ENCODE measurements around the gene EEPD1.
"Not testable (repeated sequence)": the region's sequence is repeated elsewhere in the genome, so short reads cannot be mapped to it uniquely, and the experiment has no call there.

DNA sequence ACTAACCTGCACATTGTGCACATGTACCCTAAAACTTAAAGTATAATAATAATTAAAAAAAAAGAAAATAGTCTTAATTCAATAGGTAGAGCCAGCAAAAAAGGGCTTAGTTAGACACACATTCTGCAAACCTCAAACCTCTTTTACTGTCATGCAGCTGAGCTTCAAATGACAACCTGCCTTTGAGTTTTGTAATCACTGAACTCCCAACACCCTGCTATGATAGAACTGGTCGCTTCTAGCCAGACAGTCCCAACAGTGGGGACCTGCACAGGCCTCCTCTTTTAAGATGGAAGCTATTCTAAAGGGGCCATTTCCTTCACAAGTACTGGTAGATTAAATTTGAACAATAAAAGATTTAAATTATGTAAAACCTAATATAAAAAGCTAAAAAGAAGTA is 90.9 kb downstream of the EEPD1 start:
- TF ChIP-seq, protein P1, sequence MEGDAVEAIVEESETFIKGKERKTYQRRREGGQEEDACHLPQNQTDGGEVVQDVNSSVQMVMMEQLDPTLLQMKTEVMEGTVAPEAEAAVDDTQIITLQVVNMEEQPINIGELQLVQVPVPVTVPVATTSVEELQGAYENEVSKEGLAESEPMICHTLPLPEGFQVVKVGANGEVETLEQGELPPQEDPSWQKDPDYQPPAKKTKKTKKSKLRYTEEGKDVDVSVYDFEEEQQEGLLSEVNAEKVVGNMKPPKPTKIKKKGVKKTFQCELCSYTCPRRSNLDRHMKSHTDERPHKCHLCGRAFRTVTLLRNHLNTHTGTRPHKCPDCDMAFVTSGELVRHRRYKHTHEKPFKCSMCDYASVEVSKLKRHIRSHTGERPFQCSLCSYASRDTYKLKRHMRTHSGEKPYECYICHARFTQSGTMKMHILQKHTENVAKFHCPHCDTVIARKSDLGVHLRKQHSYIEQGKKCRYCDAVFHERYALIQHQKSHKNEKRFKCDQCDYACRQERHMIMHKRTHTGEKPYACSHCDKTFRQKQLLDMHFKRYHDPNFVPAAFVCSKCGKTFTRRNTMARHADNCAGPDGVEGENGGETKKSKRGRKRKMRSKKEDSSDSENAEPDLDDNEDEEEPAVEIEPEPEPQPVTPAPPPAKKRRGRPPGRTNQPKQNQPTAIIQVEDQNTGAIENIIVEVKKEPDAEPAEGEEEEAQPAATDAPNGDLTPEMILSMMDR (IDR thresholded peaks at IDR 0.05; ENCODE audit: extremely low read depth in 1 of 2, insufficient read depth in 1 of 2, low read depth in 1 of 2, low read length in 2 of 2): not testable (repeated sequence)
- TF ChIP-seq, protein P2, sequence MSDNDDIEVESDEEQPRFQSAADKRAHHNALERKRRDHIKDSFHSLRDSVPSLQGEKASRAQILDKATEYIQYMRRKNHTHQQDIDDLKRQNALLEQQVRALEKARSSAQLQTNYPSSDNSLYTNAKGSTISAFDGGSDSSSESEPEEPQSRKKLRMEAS (IDR thresholded peaks at IDR 0.05; ENCODE audit: insufficient read depth, insufficient read length): not testable (repeated sequence)
- not testable (repeated sequence) for TF ChIP-seq EZH2 (IDR thresholded peaks at IDR 0.05; ENCODE audit: borderline replicate concordance, low read depth, low read length, severe bottlenecking); POLR2A (IDR thresholded peaks at IDR 0.05; ENCODE audit: low read depth, low read length); POLR2AphosphoS5 (IDR thresholded peaks at IDR 0.05; ENCODE audit: insufficient read depth, low read depth, low read length); FOS (IDR thresholded peaks at IDR 0.05; ENCODE audit: borderline replicate concordance, insufficient read depth, low read length); MYC (IDR thresholded peaks at IDR 0.05; ENCODE audit: low read depth, low read length); JUN (IDR thresholded peaks at IDR 0.05; ENCODE audit: borderline replicate concordance, insufficient read depth, insufficient read length, low read depth); GATA2 (IDR thresholded peaks at IDR 0.05; ENCODE audit: insufficient read depth, insufficient read length, low read depth, low read length)
